ENCODE results near the gene TIAL1.
"Not testable (repeated sequence)": the region's sequence is repeated elsewhere in the genome, so short reads cannot be mapped to it uniquely, and the experiment has no call there.

TIAL1 gene

DNA sequence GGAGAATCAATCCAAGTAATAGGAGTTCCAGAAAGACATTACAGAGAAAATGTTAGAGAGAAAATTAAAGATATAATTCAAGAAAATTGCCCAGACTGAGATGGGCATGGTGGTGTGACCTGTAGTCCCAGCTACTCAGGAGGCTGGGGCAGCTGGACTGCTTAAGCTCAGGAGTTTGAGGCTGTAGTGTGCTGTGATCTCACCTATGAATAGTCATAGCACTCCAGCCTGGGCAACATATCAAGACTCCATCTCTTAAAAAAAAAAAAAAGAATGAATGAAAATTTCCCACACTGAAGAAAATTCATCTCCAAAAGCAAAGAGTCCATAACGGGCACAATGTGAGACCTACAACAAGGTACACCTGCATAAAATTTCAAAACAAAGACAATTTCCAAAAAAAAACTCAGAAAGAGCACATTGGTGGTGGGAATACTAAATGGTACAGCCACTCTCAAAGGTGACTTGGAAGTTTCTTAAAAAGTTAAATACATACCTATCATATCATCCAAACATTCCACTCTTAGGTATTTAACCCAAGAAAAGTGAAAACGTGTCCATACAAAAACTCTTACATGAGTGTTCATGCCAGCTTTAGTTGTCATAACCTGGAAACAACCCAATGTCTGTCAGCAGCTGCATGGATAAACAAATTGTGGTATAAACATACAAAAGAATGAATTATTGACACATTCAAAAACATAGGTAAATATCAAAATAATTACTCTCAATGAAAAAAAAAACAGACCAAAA, 47.3 kb downstream of the TIAL1 start:
- FAIRE-seq, result no peak

DNA sequence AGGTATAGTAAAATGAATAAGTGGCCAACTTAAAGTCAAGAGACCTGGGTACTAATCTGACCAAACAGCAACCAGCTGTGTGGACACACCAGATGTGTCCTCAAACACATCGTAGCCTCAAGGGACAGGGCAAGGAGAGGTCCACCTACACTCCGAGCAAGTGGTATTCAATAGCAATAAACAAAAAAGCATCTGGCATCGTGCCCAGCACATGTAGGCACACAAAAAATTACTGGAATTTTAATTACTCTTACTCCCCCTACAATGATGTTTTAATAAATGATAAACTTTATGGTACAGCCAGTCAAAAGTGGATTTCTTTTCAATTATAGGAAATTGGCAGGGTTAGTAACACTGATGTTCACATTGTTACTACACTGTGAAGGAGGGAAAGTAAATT, 50.8 kb downstream of the TIAL1 start:
- no peak for FAIRE-seq

More for the DNA sequence above, 47.3 kb downstream of the TIAL1 start:
- no peak for DNase-seq (ENCODE audit: low spot score)

DNA sequence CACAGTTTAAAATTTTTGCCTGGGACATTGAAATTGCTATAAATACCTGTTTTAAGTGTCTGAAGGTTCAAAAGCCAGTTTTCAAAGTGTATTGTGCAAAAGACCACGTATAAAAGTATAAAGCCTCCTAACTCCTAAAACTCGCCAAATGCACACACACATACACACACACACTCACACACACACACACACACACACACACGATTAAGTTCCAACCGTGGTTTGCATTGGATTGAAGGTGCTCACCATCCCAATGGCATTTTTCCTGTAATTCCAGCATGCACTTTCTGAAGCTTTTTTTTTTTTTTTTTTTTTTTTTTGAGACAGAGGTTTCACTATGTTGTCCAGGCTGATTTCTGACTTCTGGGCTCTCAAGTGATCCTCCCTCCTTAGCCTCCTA, 51.5 kb downstream of the TIAL1 start:
- DNase-seq (ENCODE audit: low spot score) (no peak), FAIRE-seq (no peak)

More for the DNA sequence above, 50.8 kb downstream of the TIAL1 start:
- no peak for DNase-seq (ENCODE audit: low spot score)

DNA sequence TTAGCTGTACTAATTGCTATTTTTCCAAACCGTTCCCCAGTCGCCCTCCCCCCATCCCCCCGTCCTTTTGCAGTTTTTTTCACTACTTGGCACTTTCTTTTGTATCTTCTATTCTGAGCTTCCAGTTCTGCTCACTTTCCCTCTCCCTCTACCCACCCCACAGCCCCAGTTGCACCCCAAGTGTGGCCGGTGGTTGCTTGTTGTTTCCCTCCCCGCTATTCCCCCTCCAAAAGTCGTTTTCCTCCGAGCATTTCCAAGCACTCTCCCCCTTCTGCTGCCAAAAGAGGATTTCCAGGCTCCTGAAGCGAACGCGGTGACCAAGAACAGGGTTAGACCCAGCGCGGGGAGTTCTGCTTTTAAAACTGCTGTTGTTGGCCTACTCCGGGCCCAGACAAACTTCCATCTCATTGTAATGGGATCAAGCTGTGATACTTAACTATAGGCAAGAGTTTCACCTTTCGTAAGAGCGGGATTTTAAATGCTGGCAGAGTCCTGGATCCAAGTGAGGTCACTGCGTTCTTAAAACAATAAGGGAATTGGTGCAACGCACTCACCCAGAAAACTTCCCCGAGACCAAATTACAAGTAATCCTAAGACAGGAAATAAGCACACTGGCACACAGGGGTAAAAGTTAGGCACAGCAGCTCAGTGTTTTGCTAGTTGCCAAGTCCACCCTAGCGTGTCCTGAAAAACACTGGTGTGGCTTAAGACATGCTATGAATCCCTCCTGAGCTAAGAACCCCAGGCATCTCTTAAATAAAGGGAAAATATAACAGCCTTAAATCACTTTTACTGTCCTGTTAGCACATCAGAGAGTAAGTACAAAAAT, 52.7 kb downstream of the TIAL1 start:
- DNase-seq (ENCODE audit: low spot score) (no peak), FAIRE-seq (no peak)

DNA sequence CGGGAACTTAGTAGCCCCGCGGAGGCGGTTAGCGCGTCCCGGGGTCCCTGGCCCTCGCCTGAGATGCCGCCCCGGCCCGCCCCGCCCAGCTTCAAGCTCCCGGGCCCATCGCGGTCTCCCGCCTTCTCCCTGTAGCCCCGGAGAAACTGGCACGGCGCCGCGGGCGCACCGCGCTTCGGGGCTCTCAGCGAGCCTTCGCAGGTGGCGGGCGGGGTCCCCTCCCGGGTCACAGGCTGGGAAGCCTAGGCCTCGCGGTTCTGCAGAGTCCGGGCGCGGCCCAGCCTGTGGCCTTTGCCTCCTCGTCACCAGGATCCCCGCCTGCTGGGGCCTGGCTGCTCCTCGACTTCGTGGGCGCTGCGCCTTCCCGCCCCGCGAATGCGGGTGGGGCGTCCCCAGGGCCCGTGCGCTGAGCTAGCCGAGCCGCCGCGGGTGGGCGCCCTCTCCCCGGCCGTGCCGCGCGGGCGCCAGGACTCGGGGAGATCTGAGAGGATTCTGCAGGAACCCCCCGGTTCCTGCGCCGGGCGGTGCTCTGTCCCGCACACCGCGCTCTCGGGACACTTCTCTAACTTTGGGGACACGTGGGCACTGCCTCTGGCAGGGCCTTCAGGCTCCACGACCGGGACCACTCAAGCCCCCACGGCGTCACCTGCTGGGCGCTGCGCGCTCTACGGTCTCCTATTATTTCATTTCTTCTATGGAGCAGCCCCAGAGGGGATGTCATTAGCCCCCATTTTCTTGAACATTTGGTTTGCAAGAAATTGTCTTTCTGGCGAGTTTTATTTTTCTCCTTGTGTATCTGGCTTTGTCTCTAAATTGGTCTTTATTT, 53.6 kb downstream of the TIAL1 start:
- DNase-seq (ENCODE audit: low spot score) (no peak), FAIRE-seq (no peak)

DNA sequence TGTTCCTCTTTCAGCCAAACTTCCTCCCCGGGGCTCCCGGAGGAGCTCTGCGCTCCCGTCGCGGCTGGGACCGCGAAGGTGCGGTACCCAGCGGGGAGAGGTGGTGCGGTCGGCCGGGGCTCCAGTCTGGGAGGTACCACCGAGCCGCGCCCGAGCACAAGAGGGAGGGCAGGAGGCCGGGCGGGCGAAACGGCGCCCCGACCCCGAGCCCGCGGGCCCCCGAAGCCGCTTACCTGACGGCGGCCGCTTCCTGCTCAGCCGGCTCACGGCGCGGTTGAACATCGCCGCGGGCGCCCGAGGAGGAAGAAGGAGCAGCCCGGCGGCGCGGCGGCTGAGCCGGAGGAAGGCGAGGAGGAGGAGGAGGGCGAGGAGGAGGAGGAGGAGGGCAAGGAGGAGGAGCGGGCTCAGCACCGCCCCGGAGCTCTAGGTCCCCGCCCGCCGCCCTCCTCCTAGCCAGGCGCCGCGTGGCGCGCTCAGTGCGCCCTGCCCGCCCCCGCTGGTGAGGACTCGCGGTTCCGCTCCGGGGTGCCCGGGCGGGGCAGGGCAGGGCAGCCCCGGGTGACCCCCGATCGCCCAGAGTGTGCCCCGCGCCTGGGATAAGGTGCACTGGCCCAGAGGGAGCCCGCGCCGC, 54.3 kb downstream of the TIAL1 start, which contains the start of gene RGS10:
Gene RGS10, minus strand, starts transcription at position 363 of the 631 bp plus-strand sequence. Its CDS starts 81 bp downstream, at position 282.
- FAIRE-seq, result no peak
- DNase-seq (ENCODE audit: low spot score), result peak; percentile 64

DNA sequence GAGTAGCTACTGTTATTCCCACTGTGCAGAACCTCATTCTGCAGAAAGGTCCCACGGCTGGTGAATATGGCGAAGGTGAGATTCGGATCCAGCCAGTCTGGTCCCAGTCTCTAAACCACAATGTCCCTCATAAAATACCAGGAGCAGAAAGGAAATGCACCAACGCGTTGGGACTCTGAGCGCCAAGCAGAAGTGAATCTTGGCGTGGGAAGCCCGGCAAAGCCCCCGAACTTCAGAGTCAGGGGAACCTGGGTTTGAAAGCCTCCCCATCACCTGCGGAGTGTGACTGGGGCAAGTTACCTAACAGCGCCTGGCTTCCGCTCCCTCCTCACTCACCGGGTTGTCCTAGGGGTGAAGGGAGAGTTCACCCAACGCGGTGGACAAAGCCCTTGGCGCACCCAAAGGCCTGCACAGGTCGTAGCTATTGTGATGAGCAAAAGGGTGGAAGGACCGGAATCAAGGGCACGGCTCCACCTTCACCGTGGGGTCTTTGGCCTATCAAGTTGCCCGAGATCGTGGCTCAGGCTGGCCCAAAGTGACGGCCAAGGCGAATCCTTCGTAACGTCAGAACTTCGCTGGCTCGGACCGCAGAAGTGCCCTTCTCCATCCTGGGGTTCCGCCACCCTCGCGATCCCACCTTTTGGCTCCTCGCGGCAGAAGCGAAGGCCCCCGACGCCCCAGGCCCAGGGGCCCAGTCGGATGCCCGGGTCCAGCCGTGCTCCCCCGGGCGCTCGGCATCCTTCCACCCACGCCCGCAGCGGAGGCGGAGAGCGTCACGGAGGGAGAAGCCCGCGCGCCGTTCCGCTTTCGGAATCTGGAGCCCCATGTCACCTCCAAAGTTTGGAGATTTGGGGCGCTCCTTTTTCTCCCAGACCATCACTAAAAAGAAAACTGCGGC, 55.1 kb downstream of the TIAL1 start:
- no peak for DNase-seq (ENCODE audit: low spot score)
- FAIRE-seq, result no peak

DNA sequence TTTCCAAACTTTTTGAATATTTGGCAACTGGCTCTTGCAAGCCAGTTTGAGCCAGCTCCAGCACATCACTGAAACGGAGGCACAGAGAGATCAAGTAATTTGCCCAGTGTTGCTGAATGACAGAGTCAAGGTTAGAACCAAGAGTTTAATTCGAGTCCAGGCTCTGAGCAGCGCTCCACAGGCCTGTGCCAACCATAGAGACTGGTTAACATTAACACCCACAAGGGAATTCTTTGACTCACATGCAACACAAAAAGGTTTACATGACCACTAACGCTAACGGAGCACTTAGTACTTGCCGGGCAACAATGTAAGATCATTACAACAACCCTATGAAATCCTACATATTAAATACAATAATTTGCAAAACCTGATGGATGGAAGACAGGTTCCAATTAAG, 55.7 kb downstream of the TIAL1 start:
- DNase-seq (ENCODE audit: low spot score) (no peak), FAIRE-seq (no peak)

DNA sequence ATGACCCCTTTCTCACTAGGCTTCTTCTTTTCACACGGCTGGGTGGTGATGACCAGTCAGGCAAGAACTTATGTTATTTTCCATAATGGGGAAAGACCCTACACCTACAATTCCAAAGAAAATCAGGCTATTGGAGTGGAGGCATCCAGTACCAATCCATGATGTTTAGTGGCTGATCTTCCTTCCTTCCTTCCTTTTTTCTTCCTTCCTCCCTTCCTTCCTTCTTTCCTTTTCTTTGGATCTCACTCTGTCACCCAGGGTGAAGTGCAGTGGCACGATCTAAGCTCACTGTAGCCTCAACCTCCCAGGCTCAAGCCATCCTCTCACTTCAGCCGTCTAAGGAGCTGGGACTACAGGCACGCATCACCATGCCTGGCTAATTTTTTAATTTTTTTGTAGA, 56.7 kb downstream of the TIAL1 start:
- DNase-seq (ENCODE audit: low spot score) (no peak), FAIRE-seq (no peak)

DNA sequence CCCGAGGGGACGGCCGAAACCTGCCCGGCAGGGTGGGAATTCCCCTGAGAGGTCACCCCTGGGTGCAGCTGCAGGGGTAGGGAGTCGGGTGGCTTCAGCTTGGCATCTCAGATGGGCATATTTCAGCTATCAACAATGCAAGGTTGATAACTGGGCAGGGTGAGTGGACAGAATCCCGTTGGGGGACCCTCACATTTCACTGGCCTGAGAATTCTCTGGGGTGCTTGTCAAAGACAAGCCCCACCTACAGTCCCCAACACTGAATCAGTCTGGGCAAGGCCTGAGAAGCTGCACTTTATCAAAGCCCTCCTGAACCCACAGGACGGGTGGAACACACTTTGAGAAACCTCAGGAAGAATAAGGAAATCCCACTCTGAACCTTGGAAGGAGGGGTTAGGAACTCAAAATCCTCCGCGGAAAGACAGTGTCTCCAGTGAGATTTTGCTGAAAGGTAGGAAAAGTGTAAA, 57.4 kb downstream of the TIAL1 start:
- FAIRE-seq, result no peak
- no peak for DNase-seq (ENCODE audit: low spot score)

DNA sequence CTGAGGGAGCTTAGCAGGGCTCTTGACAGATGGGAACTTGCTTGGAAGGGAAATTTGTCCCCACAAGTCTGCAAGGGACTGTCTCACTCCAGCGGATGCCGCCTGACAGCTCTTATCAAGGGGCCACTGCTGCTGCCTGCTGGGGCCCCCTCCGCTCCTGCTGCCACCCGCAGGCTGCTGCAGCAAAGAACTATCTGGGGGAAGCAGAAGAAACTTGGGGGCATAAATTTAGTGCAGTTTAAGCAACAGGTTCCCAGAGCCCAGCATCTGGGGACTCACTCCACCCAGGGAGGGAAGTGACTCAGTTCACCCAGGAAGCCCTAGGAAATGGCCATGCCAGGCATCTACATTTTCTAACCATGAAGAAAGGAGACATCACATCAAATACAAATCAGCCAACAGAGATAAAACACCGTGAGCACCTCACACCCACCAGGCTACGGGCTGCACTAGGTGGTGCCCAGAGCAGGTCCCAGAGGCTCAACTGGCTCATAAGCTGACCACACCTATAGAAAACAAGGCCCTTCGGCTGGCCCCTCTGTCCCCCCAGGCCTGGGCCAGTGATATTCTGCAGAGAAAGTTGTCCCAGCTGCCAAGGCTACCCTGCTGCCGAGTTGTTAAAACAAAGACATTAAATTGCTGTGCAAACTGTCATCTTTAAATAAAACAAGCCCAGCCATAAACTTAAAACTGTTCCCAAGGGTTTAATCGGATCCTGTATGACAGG, 58.0 kb downstream of the TIAL1 start:
- DNase-seq (ENCODE audit: low spot score) (no peak), FAIRE-seq (no peak)

DNA sequence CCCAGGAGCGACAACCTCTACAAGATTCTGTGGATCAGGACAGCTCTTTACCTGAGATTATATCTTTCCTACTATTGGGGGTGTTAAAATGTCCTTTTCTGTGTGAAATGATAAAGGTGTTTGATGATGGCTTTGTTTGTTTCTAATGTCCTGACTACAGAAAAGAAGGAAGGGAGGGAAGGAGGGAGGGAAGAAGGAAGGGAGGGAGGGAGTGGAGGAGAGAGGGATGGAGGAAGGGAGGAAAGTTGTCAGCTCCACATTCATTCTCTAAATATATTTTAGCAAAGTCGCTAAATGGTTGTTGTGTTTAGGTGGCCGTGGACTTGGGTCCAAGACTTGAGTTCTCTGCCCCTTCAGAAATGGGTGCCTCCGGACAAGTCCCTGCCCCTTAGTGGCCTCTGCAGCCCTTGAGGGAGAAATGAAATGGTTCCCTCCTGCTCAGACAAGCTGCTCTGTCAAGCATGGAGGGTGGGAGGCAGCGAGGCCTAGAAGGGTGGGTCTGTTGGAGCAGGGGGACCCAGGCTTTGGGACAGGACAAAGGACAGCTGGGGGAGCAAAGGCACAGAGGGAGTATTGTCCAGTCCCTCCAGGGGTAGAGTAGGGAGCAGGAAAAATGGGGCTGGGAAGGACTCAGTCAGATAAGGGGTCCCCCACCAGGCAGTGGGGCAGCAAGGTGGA, 58.7 kb downstream of the TIAL1 start:
- no peak for DNase-seq (ENCODE audit: low spot score)
- no peak for FAIRE-seq

DNA sequence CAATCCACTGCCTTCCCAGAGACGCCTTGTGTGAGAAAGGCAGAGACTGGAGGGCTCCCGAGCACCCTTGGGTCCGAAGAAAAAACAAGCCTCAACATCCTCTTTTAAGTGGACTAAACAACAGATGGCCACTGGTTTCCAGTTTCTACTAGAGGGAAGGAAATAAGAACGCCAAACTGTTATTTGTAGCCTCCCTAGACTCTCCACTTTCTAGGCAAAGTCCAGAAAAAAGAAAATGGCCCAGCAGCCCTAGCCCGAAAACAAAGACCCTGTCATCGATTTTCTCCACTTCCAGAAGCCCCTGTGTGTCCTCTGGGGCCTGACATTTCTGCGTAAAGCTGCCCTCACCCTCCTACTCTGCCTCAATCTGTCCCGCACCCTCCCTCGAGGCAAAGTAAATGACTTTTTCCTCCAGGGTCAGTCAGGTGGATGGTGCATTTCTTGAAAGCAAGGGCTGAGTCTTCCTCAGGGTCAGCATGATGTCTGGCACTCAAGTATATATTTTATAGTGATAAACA, 60.2 kb downstream of the TIAL1 start:
- no peak for DNase-seq (ENCODE audit: low spot score)
- FAIRE-seq, result no peak

DNA sequence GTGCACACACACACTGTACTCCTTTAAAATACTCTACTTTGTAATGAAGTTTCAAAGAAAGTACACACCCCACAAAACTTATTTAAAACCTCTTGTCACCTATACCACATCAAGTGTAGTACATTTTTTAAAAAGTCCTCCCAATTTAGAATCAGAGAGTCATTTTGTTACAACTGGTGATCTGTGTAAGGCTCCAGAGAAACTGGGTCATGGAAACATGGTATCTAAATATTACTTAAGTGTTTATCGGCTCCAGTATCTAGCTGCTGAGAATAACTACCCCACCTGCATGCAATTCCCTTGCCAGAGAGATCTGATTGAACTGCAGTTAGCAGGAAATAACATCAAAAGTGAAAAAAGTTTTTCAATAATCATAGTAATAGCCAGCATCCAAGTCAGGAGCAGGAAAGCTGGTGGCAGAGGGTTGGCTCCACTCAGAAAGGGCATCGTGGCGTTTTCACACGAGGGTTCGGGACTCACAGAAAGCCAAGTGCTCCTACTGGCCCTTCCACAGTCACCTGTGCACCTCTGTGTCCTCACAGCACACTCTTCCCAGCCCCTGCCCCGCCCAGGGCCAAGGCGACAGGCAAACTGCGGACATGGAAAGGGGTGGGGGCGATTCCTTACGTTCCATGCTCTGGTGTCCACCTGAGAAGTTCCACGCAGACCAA, 60.8 kb downstream of the TIAL1 start:
- DNase-seq (ENCODE audit: low spot score) (no peak), FAIRE-seq (no peak)

DNA sequence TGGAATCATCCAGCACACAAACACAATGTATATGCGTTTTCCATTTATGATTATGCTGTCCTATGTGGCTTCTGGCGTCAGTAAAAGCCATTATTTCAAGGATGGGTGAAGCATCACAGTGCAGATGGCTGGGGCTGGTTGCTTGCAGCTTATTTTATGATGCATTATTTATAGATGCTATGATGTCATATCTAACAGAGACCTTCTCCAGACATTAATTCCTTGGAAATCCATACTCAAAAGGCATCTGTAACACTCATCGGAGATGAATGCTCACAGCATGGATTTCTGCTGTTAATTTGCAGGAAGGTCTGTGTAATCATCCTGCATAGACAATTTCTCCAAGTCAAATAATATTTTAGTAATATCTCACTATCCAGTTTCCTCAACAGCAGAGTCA, 61.5 kb downstream of the TIAL1 start:
- DNase-seq (ENCODE audit: low spot score), result no peak
- FAIRE-seq, result no peak

DNA sequence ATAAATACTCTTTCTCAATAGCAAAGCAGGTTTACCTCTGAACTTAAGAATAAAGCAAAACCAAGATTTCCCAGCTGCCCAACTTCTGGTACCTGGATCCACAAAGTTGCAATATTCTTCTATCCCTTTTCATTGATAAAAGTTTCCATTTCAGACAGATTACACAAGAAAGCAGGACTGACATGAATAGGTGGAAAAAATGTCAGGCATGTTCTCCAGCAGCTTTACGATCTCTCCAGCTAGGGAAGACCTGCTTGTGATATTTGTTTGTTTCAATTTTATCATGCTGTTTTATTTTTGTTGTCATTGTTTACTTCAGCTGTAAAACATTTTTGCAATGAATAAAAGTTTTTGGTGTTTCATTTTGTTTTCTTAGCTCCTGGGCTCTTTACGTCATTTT, 63.3 kb downstream of the TIAL1 start:
- FAIRE-seq (no peak), DNase-seq (ENCODE audit: low spot score) (no peak)

DNA sequence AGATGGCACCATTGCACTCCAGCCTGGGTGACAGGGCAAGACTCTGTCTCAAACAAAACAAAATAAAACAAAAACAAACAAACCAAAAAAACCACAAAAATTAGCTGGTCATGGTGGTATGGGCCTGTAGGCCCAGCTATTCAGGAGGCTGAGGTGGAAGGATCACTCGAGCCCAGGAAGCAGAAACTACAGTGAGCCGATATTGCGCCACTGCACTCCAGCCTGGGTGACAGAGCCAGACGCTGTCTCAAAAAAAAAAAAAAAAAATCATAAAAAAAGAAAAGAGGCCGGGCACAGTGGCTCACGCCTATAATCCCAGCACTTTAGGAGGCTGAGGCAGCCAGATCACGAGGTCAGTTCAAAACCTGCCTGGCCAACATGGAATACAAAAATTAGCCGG, 64.0 kb downstream of the TIAL1 start:
- DNase-seq (ENCODE audit: low spot score); FAIRE-seq: not testable (repeated sequence)

DNA sequence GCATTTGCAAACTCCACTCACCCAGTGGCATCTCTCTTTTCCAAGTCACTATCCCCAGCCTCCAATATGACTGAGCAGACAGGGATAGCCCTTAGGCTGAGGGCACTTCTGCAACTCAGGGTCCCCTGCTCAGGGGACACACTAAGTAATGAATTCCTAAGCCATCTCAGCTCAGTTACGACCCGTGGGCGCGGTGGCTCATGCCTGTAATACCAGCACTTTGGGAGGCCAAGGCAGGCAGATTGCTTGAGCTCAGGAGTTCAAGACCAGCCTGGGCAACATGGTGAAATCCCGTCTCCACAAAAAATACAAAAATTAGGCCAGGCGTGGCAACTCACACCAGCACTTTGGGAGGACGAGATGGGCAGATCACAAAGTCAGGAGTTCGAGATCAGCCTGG, 64.5 kb downstream of the TIAL1 start:
- FAIRE-seq; DNase-seq (ENCODE audit: low spot score): not testable (repeated sequence)
